ENCODE measurements around the gene GNAQ.

GNAQ gene

DNA sequence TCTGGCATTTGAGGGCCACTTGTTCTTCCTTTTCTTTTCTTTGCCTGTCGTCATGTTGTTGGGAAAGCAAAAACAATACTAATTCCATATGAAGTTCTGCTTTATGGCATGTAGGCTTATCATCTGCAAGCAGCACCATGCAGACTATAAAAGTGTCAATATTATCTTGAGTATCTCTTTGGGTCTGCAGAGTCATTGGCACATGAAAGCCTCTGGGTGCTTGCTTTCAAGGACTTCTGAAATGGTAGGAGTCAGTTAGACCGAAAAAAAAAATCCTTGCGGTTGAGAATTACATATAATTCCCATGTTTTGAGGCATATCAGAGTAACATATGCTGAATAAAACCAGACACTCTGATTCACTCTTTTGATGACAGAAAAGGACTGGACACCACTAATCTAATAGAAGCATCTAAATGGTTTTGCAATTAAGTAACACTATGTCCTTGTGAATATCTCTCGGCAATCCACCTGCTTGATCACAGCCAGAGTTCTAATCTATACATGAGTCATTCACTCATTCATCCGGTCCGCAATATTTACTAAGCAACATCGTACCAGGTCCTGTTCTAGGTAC is 44.4 kb downstream of the GNAQ start:
- TF ChIP-seq TAF1 (IDR thresholded peaks at IDR 0.05; ENCODE audit: borderline replicate concordance, insufficient read depth, low read length) (no peak), POLR2AphosphoS5 (IDR thresholded peaks at IDR 0.05; ENCODE audit: low read depth, low read length) (no peak), SIN3A (IDR thresholded peaks at IDR 0.05; ENCODE audit: borderline replicate concordance, insufficient read depth, low read length) (no peak), FOXP2 (optimal IDR thresholded peaks at IDR 0.05; ENCODE audit: borderline replicate concordance, extremely low read depth, extremely low read length, insufficient read depth) (no peak)
- TF ChIP-seq, protein P1, sequence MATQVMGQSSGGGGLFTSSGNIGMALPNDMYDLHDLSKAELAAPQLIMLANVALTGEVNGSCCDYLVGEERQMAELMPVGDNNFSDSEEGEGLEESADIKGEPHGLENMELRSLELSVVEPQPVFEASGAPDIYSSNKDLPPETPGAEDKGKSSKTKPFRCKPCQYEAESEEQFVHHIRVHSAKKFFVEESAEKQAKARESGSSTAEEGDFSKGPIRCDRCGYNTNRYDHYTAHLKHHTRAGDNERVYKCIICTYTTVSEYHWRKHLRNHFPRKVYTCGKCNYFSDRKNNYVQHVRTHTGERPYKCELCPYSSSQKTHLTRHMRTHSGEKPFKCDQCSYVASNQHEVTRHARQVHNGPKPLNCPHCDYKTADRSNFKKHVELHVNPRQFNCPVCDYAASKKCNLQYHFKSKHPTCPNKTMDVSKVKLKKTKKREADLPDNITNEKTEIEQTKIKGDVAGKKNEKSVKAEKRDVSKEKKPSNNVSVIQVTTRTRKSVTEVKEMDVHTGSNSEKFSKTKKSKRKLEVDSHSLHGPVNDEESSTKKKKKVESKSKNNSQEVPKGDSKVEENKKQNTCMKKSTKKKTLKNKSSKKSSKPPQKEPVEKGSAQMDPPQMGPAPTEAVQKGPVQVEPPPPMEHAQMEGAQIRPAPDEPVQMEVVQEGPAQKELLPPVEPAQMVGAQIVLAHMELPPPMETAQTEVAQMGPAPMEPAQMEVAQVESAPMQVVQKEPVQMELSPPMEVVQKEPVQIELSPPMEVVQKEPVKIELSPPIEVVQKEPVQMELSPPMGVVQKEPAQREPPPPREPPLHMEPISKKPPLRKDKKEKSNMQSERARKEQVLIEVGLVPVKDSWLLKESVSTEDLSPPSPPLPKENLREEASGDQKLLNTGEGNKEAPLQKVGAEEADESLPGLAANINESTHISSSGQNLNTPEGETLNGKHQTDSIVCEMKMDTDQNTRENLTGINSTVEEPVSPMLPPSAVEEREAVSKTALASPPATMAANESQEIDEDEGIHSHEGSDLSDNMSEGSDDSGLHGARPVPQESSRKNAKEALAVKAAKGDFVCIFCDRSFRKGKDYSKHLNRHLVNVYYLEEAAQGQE (IDR thresholded peaks at IDR 0.05; ENCODE audit: insufficient read depth in 1 of 2, low read depth in 2 of 2, low read length in 2 of 2) = no peak

DNA sequence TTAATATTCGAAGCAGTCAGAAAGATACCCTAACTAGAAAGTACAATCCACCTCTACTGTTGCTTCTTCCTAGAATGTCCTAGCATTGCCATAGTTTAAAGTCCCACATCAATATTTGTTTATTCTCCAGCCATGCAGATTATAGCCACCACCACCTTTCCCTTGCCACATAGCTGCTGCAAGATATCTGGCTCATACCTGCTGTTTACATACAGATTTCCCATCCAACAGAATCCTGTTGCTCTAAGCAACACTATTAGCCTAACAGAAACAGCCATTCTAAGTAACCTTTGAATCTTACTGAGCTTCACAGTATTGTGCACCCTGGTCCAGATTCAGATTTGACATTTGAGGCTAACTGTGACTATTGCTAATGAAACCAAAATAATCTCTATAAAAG is 45.6 kb downstream of the GNAQ start:
- no peak for TF ChIP-seq FOXP2 (optimal IDR thresholded peaks at IDR 0.05; ENCODE audit: borderline replicate concordance, extremely low read depth, extremely low read length, insufficient read depth)
- no peak for TF ChIP-seq TAF1 (IDR thresholded peaks at IDR 0.05; ENCODE audit: borderline replicate concordance, insufficient read depth, low read length)
- TF ChIP-seq, protein P1 (IDR thresholded peaks at IDR 0.05; ENCODE audit: insufficient read depth in 1 of 2, low read depth in 2 of 2, low read length in 2 of 2) = no peak
- no peak for TF ChIP-seq SIN3A (IDR thresholded peaks at IDR 0.05; ENCODE audit: borderline replicate concordance, insufficient read depth, low read length)
- no peak for TF ChIP-seq POLR2AphosphoS5 (IDR thresholded peaks at IDR 0.05; ENCODE audit: low read depth, low read length)

DNA sequence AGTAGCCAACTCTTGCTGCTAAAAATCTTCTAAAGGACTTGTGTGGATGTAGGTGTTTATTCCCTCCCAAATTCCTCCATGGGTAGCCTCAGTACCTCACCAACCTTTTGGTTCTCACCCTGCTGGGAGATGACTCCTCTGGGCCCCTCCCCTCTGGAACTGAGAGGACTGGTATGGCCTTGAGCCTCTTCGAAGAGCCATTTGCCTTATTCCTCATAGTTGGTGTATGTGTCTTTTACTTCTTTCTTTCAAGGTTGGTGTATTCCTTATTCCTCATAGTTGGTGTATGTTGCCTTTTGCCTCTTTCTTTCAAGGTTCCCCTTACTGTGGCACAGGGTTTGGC is 48.3 kb downstream of the GNAQ start:
- no peak for TF ChIP-seq TAF1 (IDR thresholded peaks at IDR 0.05; ENCODE audit: borderline replicate concordance, insufficient read depth, low read length)
- TF ChIP-seq FOXP2 (optimal IDR thresholded peaks at IDR 0.05; ENCODE audit: borderline replicate concordance, extremely low read depth, extremely low read length, insufficient read depth) = no peak
- no peak for TF ChIP-seq SIN3A (IDR thresholded peaks at IDR 0.05; ENCODE audit: borderline replicate concordance, insufficient read depth, low read length)
- TF ChIP-seq POLR2AphosphoS5 (IDR thresholded peaks at IDR 0.05; ENCODE audit: low read depth, low read length) = no peak
- TF ChIP-seq, protein P1 (IDR thresholded peaks at IDR 0.05; ENCODE audit: insufficient read depth in 1 of 2, low read depth in 2 of 2, low read length in 2 of 2) = no peak

DNA sequence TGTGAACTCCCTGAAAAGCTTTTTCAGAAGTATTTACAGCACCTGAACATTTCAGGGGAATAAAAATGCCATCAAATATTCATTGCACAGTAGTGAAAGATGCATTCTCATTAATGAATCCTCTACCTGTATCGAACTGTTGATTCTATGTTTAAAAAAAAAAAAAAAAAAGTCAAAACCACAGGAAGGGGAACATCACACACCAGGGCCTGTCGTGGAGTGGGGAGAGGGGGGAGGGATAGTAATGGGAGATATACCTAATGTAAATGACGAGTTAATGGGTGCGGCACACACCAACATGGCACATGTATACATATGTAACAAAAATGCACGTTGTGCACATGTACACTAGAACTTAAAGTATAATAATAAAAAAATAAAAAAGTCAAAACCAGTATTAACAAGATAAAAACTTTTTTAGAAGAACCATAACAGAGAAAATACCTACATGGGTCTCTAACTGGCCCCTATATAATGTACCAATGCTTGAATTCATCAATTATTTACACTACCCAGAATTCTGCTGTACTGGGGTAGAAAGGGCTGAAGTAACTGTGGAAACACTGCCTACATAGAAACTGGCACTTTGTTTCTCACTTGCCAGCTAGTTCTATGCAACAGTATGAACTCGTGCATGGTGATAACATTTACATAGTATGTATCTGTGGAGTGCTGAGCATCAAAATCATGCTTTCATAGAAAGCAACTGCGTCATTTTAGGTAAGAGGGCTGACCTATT is 48.9 kb downstream of the GNAQ start:
- TF ChIP-seq, protein P1 (IDR thresholded peaks at IDR 0.05; ENCODE audit: insufficient read depth in 1 of 2, low read depth in 2 of 2, low read length in 2 of 2) = no peak
- TF ChIP-seq POLR2AphosphoS5 (IDR thresholded peaks at IDR 0.05; ENCODE audit: low read depth, low read length) (no peak), TAF1 (IDR thresholded peaks at IDR 0.05; ENCODE audit: borderline replicate concordance, insufficient read depth, low read length) (no peak), FOXP2 (optimal IDR thresholded peaks at IDR 0.05; ENCODE audit: borderline replicate concordance, extremely low read depth, extremely low read length, insufficient read depth) (no peak), SIN3A (IDR thresholded peaks at IDR 0.05; ENCODE audit: borderline replicate concordance, insufficient read depth, low read length) (no peak)

Measured in PFSK-1 (cell line).